ENCODE data around the gene MAML2. TPM values are rescaled to one million over a fixed set of nuclear protein-coding genes. Genes with fewer than 3 reads are reported as not detected.

The MAML2 gene
- total and polyA plus RNA-seq, 9 of the 15 experiments (the other 6 are each of a cell fraction or from before 2014, with no cell fraction given): 0.79 to 6.8 (median 4.8) TPM

GRCh38 chr11:96307776-96308140 is 35.2 kb downstream of the MAML2 start (continued):
- TF ChIP-seq ZBTB49 (CRISPR knock-in tag; IDR thresholded peaks at IDR 0.05; ENCODE audit: borderline replicate concordance) (no peak), FOXA3 (CRISPR knock-in tag; conservative IDR thresholded peaks at IDR 0.05 in 1 of 2, IDR thresholded peaks at IDR 0.05 in 1 of 2) (no peak), ZNF146 (CRISPR knock-in tag; IDR thresholded peaks at IDR 0.05; ENCODE audit: unreplicated experiment) (no peak), MLX (CRISPR knock-in tag; conservative IDR thresholded peaks at IDR 0.05) (no peak), TCF7L2 (IDR thresholded peaks at IDR 0.05; ENCODE audit: low read depth, low read length) (no peak), GABPB2 (CRISPR knock-in tag; conservative IDR thresholded peaks at IDR 0.05) (no peak), HSF4 (CRISPR knock-in tag; IDR thresholded peaks at IDR 0.05; ENCODE audit: borderline replicate concordance) (no peak), TCFL5 (CRISPR knock-in tag; conservative IDR thresholded peaks at IDR 0.05) (no peak), ELK1 (CRISPR knock-in tag; IDR thresholded peaks at IDR 0.05) (no peak), ZNF280B (CRISPR knock-in tag; IDR thresholded peaks at IDR 0.05) (no peak)

All from K562 (cell line).